Body of pancreas (tissue), 4 donors: ENCODE measurements around the gene PLA2G4D. TPM values are rescaled to one million over a fixed set of nuclear protein-coding genes. Genes with fewer than 3 reads are reported as not detected.

Source experiments
- ATAC-seq: fragments of 150-250 bp; one replicate; pipeline ENCODE4 v1.9.1; 2016
- DNase-seq, 4 donors: peaks; one replicate each; pipeline ENCODE4 v3.0.0-alpha.2; 2019
- H3K27ac ChIP-seq, 4 donors: fragments of 200-600 bp; sonication (generic); 1 replicate in 3 of 4; 2 replicates in 1 of 4; pipeline versions ENCODE4 v1.5.1 to v1.6.1; 2016 to 2019; ENCODE audit warnings: mild to moderate bottlenecking in 1 of 4, mixed read lengths in 1 of 4, moderate library complexity in 1 of 4
- H3K27me3 ChIP-seq, 2 donors: fragments of 200-600 bp; sonication (generic); one replicate each; pipeline ENCODE4 v1.6.0; 2016; ENCODE audit warnings: mild to moderate bottlenecking in 1 of 2
- H3K36me3 ChIP-seq, 2 donors: fragments of 200-600 bp; sonication (generic); replicated peaks in 1 of 2; 2 replicates each; pipeline ENCODE4 v1.5.1; 2016; ENCODE audit warnings: low read depth in 2 of 2; ENCODE audit not compliant: insufficient read depth in 1 of 2
- H3K4me1 ChIP-seq: fragments of 200-600 bp; sonication (generic); one replicate; pipeline ENCODE4 v1.6.0; 2016
- H3K4me3 ChIP-seq, 2 donors: fragments of 200-600 bp; sonication (generic); 1 replicate in 1 of 2; 2 replicates in 1 of 2; pipeline ENCODE4 v1.5.1; 2016 to 2019
- H3K9me3 ChIP-seq, 3 donors: fragments of 200-600 bp; sonication (generic); 1 replicate in 2 of 3; 2 replicates in 1 of 3; pipeline ENCODE4 v1.5.1; 2016
- CTCF ChIP-seq, 7 experiments: fragments of 450-650 bp in 4 of 7; fragments of 200-600 bp in 3 of 7; sonication (generic) in 3 of 7; IDR thresholded peaks; one replicate each; pipeline ENCODE4 v1.5.1; 2016 to 2019; ENCODE audit warnings: antibody characterized with exemption in 7 of 7
- POLR2A ChIP-seq, 3 donors: fragments of 450-650 bp; IDR thresholded peaks; one replicate each; pipeline ENCODE4 v1.6.1; 2016; ENCODE audit warnings: antibody characterized with exemption in 3 of 3, mild to moderate bottlenecking in 2 of 3
- WGBS, 2 donors: methylation state at CpG; one replicate each; pipeline ENCODE4 v1.1.5; 2017; 5-methylcytosine and 5-hydroxymethylcytosine counted together
- intact Hi-C: fragments of 100-400 bp; cut with DNase I; formaldehyde crosslinking; loops from one replicate; pipeline ENCODE4 v1.15.1; 2023
- total RNA-seq, 2 donors: library from RNA; depleted of rRNA; stranded (reverse); fragments of >200 nt; gene quantifications; one replicate each; pipeline ENCODE4 v1.1.0, GENCODE V29; 2016

The PLA2G4D gene
- total RNA-seq, 2 donors from 2014 or later, result not detected

- WGBS, 2 donors, result 92 to 94% methylated on average over 7 to 41 of the region's 45 CpGs
- Histone ChIP-seq H3K36me3 (no peaks in the 10 kb centered on the region), H3K9me3 (no peaks in the 10 kb centered on the region), H3K27me3 (no peaks in the 10 kb centered on the region), H3K4me1 (no peaks in the 10 kb centered on the region), H3K27ac (no peak overlapping the region), H3K4me3 (no peak overlapping the region)
- ATAC-seq, result no peak
- no peak for TF ChIP-seq POLR2A (IDR thresholded peaks at IDR 0.05)
- no peak for TF ChIP-seq CTCF (IDR thresholded peaks at IDR 0.05)
- intact Hi-C loops, result no loop called here
- no peak for DNase-seq
These were observed 58.1 kb downstream of the PLA2G4D start for GRCh38 chr15:42036112-42036905.

- DNase-seq (no peak), ATAC-seq (no peak)
- intact Hi-C loops, result no loop called here
- WGBS, 2 donors, result 48 to 52% methylated on average over 3 of the region's 3 CpGs
- H3K4me3 ChIP-seq, result no peak overlapping the region
- H3K9me3 ChIP-seq, result no peaks in the 10 kb centered on the region
- H3K27me3 ChIP-seq, result no peaks in the 10 kb centered on the region
- no peaks in the 10 kb centered on the region for H3K36me3 ChIP-seq
- H3K4me1 ChIP-seq, result no peaks in the 10 kb centered on the region
- TF ChIP-seq POLR2A (IDR thresholded peaks at IDR 0.05), result no peak
- TF ChIP-seq CTCF (IDR thresholded peaks at IDR 0.05), result no peak
- no peak overlapping the region for H3K27ac ChIP-seq
These were observed 59.0 kb downstream of the PLA2G4D start for GRCh38 chr15:42035435-42035761.

GRCh38 chr15:42034628-42035434 is 59.5 kb downstream of the PLA2G4D start:
- Histone ChIP-seq H3K4me3 (no peak overlapping the region), H3K36me3 (no peaks in the 10 kb centered on the region), H3K27ac (no peak overlapping the region), H3K27me3 (no peaks in the 10 kb centered on the region), H3K9me3 (no peaks in the 10 kb centered on the region), H3K4me1 (no peaks in the 10 kb centered on the region)
- intact Hi-C loops, result no loop called here
- ATAC-seq, result no peak
- TF ChIP-seq POLR2A (IDR thresholded peaks at IDR 0.05) (no peak), CTCF (IDR thresholded peaks at IDR 0.05) (no peak)
- DNase-seq, result no peak
- 72 to 81% methylated on average over 8 of the region's 8 CpGs for WGBS, 2 donors

- WGBS, 2 donors, result 97 to 100% methylated on average over 1 to 3 of the region's 3 CpGs
- Histone ChIP-seq H3K36me3 (no peaks in the 10 kb centered on the region), H3K27me3 (no peaks in the 10 kb centered on the region), H3K27ac (no peak overlapping the region), H3K4me3 (no peak overlapping the region), H3K4me1 (no peaks in the 10 kb centered on the region), H3K9me3 (no peaks in the 10 kb centered on the region)
- ATAC-seq, result no peak
- DNase-seq, result no peak
- intact Hi-C loops, result no loop called here
- TF ChIP-seq POLR2A (IDR thresholded peaks at IDR 0.05) (no peak), CTCF (IDR thresholded peaks at IDR 0.05) (no peak)
These were observed 61.0 kb downstream of the PLA2G4D start for GRCh38 chr15:42033214-42033873.
